GM21737 (cell line): ENCODE measurements around the gene DGKE.
A peak's percentile ranks its signal among the peaks of the same experiment; 100 is the strongest.

Experiments used
- ATAC-seq: cut with Tn5 transposase; IDR thresholded peaks from one replicate; pipeline ENCODE4 v1.9.1; 2021; ENCODE audit warnings: mild to moderate bottlenecking, moderate library complexity; ENCODE audit not compliant: unreplicated experiment

The DGKE gene

GRCh38 chr17:56812901-56813388 lies 21.0 kb upstream of the DGKE start:
- no peak for ATAC-seq

- ATAC-seq = no peak
Observed at GRCh38 chr17:56815711-56816110, 18.2 kb upstream of the DGKE start.

- no peak for ATAC-seq
Observed at GRCh38 chr17:56817066-56817465, 16.9 kb upstream of the DGKE start.

GRCh38 chr17:56819030-56819429 lies 14.9 kb upstream of the DGKE start:
- ATAC-seq = no peak

GRCh38 chr17:56819431-56820145 lies 14.4 kb upstream of the DGKE start:
- no peak for ATAC-seq

GRCh38 chr17:56820207-56820606 lies 13.7 kb upstream of the DGKE start:
- ATAC-seq = no peak

- no peak for ATAC-seq
Observed at GRCh38 chr17:56821847-56822534, 12.0 kb upstream of the DGKE start.

GRCh38 chr17:56822725-56823124 lies 11.2 kb upstream of the DGKE start:
- no peak for ATAC-seq

GRCh38 chr17:56823848-56824247 lies 10.1 kb upstream of the DGKE start:
- ATAC-seq = no peak

GRCh38 chr17:56824503-56824902 lies 9.4 kb upstream of the DGKE start:
- no peak for ATAC-seq

- no peak for ATAC-seq
Observed at GRCh38 chr17:56826611-56827414, 7.1 kb upstream of the DGKE start.

- ATAC-seq = no peak
Observed at GRCh38 chr17:56830726-56831368, 3.1 kb upstream of the DGKE start.

- no peak for ATAC-seq
Observed at GRCh38 chr17:56831369-56832095, 2.4 kb upstream of the DGKE start.

GRCh38 chr17:56832446-56832845 lies 1.5 kb upstream of the DGKE start:
- no peak for ATAC-seq

- peak; percentile 39 for ATAC-seq
Observed at GRCh38 chr17:56833057-56833808, 718 bp upstream of the DGKE start.

- peak; percentile 32 for ATAC-seq
Observed at GRCh38 chr17:56834380-56835263, 671 bp downstream of the DGKE start.

- ATAC-seq = no peak
Observed at GRCh38 chr17:56835264-56835585, 1.3 kb downstream of the DGKE start.

GRCh38 chr17:56838687-56839086 lies 4.7 kb downstream of the DGKE start:
- no peak for ATAC-seq

- ATAC-seq = no peak
Observed at GRCh38 chr17:56842577-56842976, 8.6 kb downstream of the DGKE start.
